NK-92 treated with Interleukin-12 subunit alpha and Interleukin-12 subunit beta, amount 100 ng/mL, for 24 hours (cell line): ENCODE data around the gene C17orf113.

ENCODE experiments used
- DNase-seq: peaks from one replicate; lab custom pipeline; 2025; lab: John Stamatoyannopoulos, UW

Gene C17orf113

DNA sequence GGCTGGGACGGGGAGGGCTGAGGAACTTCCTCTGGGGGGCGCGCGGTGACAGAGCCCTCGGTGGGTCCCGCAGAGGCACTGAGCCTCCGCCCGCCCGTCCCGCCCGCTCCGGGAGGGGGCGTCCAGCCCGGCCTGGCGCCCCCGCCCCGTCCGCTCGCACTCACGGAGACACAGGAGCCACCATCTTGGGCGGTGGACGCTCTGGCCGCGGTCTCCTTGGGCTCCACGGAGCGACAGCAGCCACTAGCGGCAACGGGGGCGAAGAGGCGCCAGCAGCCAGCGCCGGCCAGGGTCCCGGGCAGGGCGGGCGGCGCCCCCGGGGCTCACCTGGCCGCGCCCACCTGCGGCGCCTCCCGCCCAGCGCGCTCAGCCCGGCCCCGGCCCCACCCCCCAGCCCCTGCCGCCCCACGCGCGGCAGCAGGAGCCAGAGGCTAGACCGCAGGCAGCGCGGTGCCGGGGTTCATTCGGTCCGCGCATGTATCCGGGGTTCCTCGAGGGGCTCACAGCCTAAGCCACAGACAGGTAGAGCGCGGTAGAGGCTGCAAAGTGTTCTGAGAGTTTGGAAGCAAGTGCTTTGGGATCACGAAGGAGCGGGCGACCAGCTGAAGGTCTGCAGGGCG is at the start of gene C17orf113:
TSS of gene C17orf113 (minus strand) at position 209 of the 620 bp plus-strand sequence. CDS start 7,225 bp downstream, outside the sequence.
- no peak for DNase-seq

GRCh38 chr17:42098730-42099399 is 48.5 kb upstream of the C17orf113 start:
- DNase-seq = no peak

DNA sequence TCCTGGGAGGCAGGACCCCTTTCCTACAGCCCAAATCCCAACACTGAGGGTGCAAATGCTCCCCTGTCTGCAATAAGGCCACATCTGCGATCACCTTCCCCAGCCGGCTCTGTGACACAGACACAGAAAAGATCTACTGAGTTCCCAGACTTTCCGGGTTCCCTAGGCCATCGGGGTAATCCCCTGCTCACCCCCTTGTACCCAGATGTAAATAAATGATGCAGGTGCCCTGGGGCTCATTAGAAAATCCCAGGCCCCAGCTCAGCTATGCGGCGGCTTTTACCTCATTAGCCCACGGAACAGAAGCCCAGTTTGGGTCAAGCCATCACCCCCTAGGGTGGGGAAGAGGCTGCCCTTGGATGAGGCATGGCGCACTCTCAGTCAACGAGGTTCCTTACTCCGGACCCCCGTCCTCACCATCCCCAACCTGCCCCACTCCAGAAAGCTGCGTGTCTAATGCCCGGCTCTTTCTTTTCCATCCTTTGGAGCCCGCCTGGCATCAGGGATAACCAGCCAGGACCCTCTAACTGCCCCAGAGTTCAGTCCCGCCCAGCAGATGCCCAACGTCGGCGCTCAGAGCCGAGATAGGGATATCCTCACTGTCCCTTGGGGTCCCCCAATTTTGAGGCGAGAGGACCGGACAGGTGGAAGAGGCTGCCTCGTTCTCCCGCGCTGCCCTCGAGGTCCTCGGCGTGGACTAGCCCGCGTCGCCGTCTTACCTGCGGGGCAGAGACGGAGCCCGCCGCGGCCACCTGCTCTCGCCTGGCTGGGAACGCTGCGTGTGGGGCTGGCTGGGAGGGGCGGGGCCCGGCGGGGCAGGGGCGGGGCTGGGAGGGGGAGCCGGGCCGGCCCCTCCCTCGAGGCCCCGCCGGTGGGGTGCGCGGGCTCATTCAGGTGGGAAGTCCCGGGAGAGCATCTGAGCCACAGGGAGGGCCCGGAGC is 47.6 kb upstream of the C17orf113 start, which contains the start of gene ZNF385C:
TSS of gene ZNF385C (minus strand) at position 783 of the 941 bp plus-strand sequence. CDS start 35,417 bp downstream, outside the sequence.
- no peak for DNase-seq

DNA sequence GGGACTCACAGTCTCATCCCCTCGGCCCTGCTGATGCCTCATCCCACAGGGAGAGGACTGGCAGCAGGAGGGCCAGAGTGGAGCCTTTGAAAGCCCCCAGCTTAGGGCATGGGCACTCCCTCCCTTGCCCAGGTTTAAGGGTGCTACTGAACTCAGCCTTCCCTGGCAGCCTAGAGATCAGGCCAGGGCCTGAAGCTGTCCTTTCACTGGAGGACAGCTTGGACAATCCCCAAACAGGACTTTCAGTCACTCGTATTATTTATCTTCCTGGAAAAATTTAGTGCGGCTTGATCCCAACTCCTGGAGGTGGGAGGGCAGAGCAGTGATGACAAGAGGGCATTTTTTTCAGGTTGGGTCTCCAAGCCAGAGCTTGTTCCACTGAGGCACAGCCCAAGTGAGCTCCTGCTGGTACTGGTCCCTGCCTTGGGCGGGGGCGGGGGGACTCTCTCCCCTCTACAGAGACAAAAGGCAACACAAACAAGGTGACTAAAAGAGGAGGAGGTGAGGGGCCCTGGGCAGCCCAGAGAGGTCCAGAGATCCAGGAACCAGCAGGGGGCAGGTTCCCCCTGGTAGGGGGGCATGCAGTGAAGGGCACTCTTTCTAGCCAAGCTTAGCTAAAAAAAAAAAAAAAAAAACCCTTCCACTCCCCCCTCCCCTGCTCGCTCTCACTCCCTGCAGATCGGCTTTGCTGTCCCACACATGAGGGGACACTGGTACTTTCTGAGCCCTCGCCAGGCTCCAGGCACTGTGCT is 46.1 kb upstream of the C17orf113 start:
- DNase-seq = no peak

DNA sequence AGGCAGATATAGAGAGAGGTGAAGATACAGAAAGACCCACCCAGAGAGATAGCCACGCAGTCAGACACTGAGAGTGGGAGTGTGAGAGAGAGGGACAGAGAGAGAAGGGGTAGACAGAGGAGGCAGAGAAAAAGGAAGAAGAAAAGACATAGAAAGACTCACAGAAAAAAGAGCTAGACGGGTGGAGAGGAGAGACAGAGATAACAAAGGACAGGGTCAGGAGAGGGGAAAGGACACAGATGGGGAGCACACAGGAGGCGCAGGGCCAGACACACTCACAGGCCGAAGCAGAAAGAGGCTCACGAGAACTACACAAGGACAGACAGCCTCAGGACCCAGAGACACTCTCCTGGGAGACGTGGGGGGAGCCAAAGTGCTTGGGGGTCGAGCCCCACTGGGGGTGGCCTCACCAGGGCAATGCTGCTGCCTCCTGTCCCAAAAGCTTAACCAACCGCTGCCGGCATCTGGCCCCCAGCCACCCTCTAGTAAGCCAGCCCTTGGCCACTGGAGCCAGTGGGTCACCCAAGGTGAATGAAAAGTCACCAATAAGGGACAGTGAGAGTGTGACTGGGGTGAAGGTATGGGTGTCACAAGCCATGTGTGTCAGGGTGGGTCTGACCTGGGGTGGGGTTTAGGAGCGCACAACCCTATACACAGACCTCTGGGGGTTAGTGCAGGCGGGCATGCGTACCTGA is 44.1 kb upstream of the C17orf113 start:
- no peak for DNase-seq

- DNase-seq = no peak
Observed at GRCh38 chr17:42092939-42093338, 42.5 kb upstream of the C17orf113 start.

GRCh38 chr17:42090964-42091790 is 40.8 kb upstream of the C17orf113 start:
- DNase-seq = no peak

- no peak for DNase-seq
Observed at GRCh38 chr17:42088736-42089135, 38.3 kb upstream of the C17orf113 start.

DNA sequence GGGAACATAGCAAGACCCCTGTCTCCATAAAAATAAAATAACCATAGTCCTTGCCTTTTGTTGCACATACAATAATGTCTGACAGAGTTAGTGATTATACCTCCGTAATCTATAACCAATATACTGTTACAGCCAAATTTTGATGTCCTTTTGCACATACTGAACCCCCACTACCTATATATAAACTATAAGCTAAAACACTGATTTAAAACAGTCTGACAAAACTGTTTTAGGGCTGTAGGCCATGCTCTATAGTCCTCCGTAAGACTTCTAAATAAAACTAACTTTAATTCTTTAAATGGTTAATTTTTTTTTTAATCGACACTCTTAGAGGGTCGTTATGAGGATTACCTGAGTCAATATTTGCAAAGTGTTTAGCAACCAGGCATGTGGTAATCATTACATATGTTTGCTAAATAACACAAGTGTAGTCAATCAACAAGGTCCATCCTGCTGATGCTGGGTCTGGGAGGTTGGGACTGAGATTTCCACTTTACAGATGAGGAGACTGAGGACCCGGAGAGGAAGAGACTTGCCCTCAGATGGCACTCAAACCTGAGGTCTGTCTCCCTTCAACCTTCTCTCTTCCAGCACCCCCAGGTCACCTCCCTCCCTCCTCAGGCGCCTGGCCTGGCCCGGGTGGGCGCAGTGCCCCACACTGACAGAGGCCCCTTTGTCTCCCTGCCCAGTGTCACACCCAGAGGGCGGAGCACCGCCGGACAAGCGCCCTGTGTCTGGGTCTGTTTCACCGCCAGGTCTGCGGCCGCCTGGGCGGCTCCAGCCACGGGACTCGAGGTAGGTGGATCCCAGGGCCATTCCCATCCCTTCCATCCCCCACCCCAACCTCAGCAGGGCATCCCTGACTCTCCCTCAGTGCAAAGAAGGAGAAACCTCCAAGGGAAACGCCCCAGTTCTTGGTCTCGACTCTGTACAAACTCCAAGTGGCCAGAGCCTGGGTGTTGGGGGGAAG is 37.6 kb upstream of the C17orf113 start:
- DNase-seq = no peak

DNA sequence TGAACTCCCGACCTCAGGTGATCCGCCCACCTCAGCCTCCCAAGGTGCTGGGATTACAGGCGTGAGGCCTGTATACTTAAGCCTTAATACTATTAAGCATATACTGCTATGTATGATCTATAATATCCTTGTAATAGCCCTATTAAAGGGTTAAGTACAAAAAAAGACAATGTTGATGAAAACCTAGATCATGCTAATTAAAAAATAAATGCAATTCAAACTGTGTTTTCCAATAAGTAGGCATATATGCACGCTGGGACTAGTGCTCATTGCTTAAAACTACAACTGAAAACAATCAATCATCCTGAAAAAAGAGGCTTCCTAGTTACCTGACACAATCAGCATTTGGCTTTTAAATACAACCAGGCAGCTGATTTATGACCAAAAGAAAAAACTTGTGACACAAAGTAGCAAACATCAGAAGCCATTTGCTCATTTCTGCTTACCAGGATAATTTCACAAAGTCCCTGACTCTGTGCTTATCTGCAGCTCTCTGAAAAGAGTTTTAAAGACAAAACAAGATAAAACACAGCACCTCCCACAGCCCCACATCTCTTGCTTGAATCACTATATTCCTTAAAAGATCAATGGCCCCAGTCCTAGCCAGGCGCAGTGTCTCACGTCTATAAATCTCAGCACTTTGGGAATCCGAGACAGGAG is 36.8 kb upstream of the C17orf113 start:
- no peak for DNase-seq

- DNase-seq = no peak
Observed at GRCh38 chr17:42081516-42082129, 31.2 kb upstream of the C17orf113 start.

- DNase-seq = no peak
Observed at GRCh38 chr17:42079541-42079940, 29.1 kb upstream of the C17orf113 start.

- DNase-seq = no peak
Observed at GRCh38 chr17:42078396-42079043, 28.1 kb upstream of the C17orf113 start.

DNA sequence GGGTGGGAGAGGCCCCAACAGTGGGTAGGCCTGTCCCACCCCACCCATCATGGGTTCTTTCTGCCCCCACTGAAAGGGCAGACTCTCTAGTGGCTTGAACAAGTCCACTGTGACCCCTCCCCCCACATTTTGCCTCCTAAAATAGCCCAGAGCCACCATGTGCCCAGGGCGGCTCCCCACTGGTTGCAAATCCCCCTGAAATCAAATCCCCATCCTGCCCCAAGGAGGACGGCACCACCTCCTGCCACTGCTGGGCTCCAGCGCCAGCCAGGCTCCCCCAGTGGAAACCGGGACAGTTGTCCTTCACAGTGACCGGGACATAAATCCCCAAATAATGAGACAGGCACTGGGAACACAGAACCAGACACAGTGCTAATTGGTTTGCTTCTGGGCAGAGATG is 27.4 kb upstream of the C17orf113 start:
- no peak for DNase-seq

- DNase-seq = no peak
Observed at GRCh38 chr17:42076797-42077559, 26.6 kb upstream of the C17orf113 start.

DNA sequence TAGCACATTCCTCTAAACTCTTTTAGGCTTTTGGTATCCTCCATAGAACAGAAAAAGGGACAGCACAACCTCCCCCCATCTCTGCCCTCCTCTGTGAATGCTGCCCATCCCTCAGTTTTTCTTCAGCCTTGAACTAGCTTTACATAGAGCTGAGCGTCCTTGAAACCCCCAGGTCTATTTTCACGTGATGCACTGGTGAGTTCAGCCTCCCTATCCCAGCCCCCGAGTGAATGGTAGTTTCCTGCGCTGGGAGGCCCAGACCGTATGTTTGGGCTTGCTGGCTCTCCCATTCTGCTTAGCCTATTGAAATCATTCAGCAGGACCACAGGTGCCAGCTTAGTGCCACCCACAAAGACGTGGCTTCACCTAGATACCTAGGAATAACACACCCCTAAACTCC is 25.4 kb upstream of the C17orf113 start:
- DNase-seq = no peak
